Mesothelial cell of epicardium (in vitro differentiated cells): ENCODE data around the gene BARHL1. TPM values are rescaled to one million over a fixed set of nuclear protein-coding genes. Genes with fewer than 3 reads are reported as not detected.

Experiments used
- DNase-seq, 2 experiments: peaks; one replicate each; pipeline ENCODE4 v3.0.0; 2021; ENCODE audit warnings: low spot score in 2 of 2; ENCODE audit not compliant: unreplicated experiment in 2 of 2
- H3K27ac Mint-ChIP-seq: 2 replicates; pipeline ENCODE4 v1.8.0; 2021; ENCODE audit warnings: mixed read lengths
- H3K27me3 Mint-ChIP-seq: 2 replicates; pipeline ENCODE4 v1.8.0; 2021; ENCODE audit warnings: low read depth, mixed read lengths
- H3K36me3 Mint-ChIP-seq: 2 replicates; pipeline ENCODE4 v1.8.0; 2021; ENCODE audit warnings: mixed read lengths
- H3K4me1 Mint-ChIP-seq: 2 replicates; pipeline ENCODE4 v1.8.0; 2021; ENCODE audit warnings: mixed read lengths
- H3K4me3 Mint-ChIP-seq: 2 replicates; pipeline ENCODE4 v1.8.0; 2021; ENCODE audit warnings: mild to moderate bottlenecking, moderate library complexity, mixed read lengths
- H3K9me3 Mint-ChIP-seq: 2 replicates; pipeline ENCODE4 v1.8.0; 2021; ENCODE audit warnings: mixed read lengths
- total RNA-seq: library from RNA; stranded (reverse); gene quantifications from 3 replicates; pipeline ENCODE4 v1.2.1, GENCODE V29; 2021
- TF ChIP-seq, protein P1 (sequence below): fragments of 200-600 bp; sonication (generic); IDR thresholded peaks from one replicate; pipeline ENCODE4 v1.5.0; 2021; ENCODE audit warnings: antibody characterized with exemption; ENCODE audit not compliant: unreplicated experiment

BARHL1 gene
- total RNA-seq, 1 donor from 2014 or later = 0.18 TPM

- TF ChIP-seq, protein P1, sequence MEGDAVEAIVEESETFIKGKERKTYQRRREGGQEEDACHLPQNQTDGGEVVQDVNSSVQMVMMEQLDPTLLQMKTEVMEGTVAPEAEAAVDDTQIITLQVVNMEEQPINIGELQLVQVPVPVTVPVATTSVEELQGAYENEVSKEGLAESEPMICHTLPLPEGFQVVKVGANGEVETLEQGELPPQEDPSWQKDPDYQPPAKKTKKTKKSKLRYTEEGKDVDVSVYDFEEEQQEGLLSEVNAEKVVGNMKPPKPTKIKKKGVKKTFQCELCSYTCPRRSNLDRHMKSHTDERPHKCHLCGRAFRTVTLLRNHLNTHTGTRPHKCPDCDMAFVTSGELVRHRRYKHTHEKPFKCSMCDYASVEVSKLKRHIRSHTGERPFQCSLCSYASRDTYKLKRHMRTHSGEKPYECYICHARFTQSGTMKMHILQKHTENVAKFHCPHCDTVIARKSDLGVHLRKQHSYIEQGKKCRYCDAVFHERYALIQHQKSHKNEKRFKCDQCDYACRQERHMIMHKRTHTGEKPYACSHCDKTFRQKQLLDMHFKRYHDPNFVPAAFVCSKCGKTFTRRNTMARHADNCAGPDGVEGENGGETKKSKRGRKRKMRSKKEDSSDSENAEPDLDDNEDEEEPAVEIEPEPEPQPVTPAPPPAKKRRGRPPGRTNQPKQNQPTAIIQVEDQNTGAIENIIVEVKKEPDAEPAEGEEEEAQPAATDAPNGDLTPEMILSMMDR = no peak
- Mint-ChIP-seq H3K4me1 (peaks cover 6% of the 10 kb centered on the region), H3K27me3 (no peaks in the 10 kb centered on the region), H3K9me3 (no peaks in the 10 kb centered on the region), H3K36me3 (peaks cover 36% of the 10 kb centered on the region), H3K4me3 (no peak overlapping the region), H3K27ac (no peak overlapping the region)
- no peak for DNase-seq
Measured at GRCh38 chr9:132631685-132632084, 49.3 kb downstream of the BARHL1 start.

- peaks cover 6% of the 10 kb centered on the region for H3K4me1 Mint-ChIP-seq
- H3K27ac Mint-ChIP-seq = no peak overlapping the region
- TF ChIP-seq, protein P1 = no peak
- H3K4me3 Mint-ChIP-seq = no peak overlapping the region
- H3K9me3 Mint-ChIP-seq = no peaks in the 10 kb centered on the region
- peaks cover 37% of the 10 kb centered on the region for H3K36me3 Mint-ChIP-seq
- H3K27me3 Mint-ChIP-seq = no peaks in the 10 kb centered on the region
- no peak for DNase-seq
Measured at GRCh38 chr9:132632413-132633129, 50.2 kb downstream of the BARHL1 start.

GRCh38 chr9:132634327-132634726 is 51.9 kb downstream of the BARHL1 start:
- Mint-ChIP-seq H3K27ac (no peak overlapping the region), H3K27me3 (no peaks in the 10 kb centered on the region), H3K9me3 (no peaks in the 10 kb centered on the region), H3K4me3 (no peak overlapping the region), H3K36me3 (peaks cover 33% of the 10 kb centered on the region), H3K4me1 (peaks cover 13% of the 10 kb centered on the region)
- no peak for DNase-seq
- TF ChIP-seq, protein P1 = no peak

- TF ChIP-seq, protein P1 = no peak
- Mint-ChIP-seq H3K9me3 (no peaks in the 10 kb centered on the region), H3K27me3 (no peaks in the 10 kb centered on the region), H3K4me1 (peaks cover 10% of the 10 kb centered on the region), H3K36me3 (peaks cover 25% of the 10 kb centered on the region), H3K4me3 (no peak overlapping the region), H3K27ac (no peak overlapping the region)
- DNase-seq = no peak
Measured at GRCh38 chr9:132637351-132637750, 54.9 kb downstream of the BARHL1 start.

DNA sequence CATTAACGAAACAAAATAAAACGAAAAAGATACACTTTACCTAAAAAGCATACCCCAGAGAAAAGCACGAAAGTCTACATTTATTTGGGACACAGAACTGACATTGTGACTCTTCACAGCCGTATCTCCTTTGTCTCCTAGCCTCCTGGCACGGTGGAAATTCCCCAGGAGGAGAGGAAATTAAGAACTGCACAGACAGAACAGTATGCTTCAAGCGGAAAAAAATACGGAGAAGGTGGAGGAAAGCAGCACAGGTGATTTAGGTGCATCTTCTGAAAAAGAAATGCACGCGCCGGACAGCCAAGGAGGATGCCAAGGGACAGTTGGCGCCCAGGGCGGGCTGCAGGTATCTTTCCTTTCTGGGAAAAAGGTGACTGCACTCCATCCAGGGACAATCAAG is 55.4 kb downstream of the BARHL1 start:
- peaks cover 25% of the 10 kb centered on the region for H3K36me3 Mint-ChIP-seq
- TF ChIP-seq, protein P1 = no peak
- DNase-seq = no peak
- no peaks in the 10 kb centered on the region for H3K9me3 Mint-ChIP-seq
- no peaks in the 10 kb centered on the region for H3K27me3 Mint-ChIP-seq
- peaks cover 10% of the 10 kb centered on the region for H3K4me1 Mint-ChIP-seq
- no peak overlapping the region for H3K4me3 Mint-ChIP-seq
- no peak overlapping the region for H3K27ac Mint-ChIP-seq
